ENCODE data around the gene UBTD2. TPM values are rescaled to one million over a fixed set of nuclear protein-coding genes. Genes with fewer than 3 reads are reported as not detected.

UBTD2 gene
- total RNA-seq, 1 experiment from 2014 or later, result 22.7 TPM

DNA sequence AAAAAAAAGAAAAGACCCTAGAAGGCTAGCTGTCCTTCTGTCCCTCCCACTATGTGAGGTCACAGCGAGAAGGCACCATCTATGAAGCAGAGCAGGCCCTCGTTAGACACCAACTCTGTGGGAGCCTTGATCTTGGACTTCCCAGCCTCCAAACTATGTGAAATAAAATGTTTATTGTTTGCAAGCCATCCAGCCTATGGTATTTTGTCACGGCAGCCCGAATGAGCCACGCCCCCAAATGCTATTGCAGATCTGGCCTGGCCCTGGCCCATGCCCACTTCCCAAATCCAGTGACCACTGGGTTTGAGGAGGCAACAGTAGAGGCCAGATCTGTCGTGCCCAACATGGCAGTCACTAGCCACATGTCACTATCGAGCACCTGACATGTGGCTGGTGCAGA lies 106.4 kb downstream of the UBTD2 start:
- peaks cover 4% of the 10 kb centered on the region; the same call in 1 of the 2 replicates for H3K36me3 Mint-ChIP-seq
- ChIA-PET POLR2A (no interaction called here), CTCF (no interaction called here)
- H3K27me3 Mint-ChIP-seq (ENCODE audit: low read depth), result no peaks in the 10 kb centered on the region; the same call in 1 of the 2 replicates
- no peak overlapping the region for H3K4me3 Mint-ChIP-seq
- H3K27ac Mint-ChIP-seq, result no peak overlapping the region
- DNase-seq (ENCODE audit: low spot score), result no peak
- H3K4me1 Mint-ChIP-seq, result peaks cover 39% of the 10 kb centered on the region
- TF ChIP-seq, protein P1, sequence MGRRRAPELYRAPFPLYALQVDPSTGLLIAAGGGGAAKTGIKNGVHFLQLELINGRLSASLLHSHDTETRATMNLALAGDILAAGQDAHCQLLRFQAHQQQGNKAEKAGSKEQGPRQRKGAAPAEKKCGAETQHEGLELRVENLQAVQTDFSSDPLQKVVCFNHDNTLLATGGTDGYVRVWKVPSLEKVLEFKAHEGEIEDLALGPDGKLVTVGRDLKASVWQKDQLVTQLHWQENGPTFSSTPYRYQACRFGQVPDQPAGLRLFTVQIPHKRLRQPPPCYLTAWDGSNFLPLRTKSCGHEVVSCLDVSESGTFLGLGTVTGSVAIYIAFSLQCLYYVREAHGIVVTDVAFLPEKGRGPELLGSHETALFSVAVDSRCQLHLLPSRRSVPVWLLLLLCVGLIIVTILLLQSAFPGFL (CRISPR knock-in tag; IDR thresholded peaks at IDR 0.05; ENCODE audit: borderline replicate concordance), result no peak
- TF ChIP-seq IRF2 (CRISPR knock-in tag; IDR thresholded peaks at IDR 0.05; ENCODE audit: borderline replicate concordance, low read depth) (no peak), FOXJ3 (CRISPR knock-in tag; IDR thresholded peaks at IDR 0.05; ENCODE audit: borderline replicate concordance) (no peak), ZNF671 (CRISPR knock-in tag; IDR thresholded peaks at IDR 0.05) (no peak), OVOL2 (CRISPR knock-in tag; IDR thresholded peaks at IDR 0.05; ENCODE audit: borderline replicate concordance) (no peak), TCF7 (CRISPR knock-in tag; IDR thresholded peaks at IDR 0.05; ENCODE audit: low read depth) (no peak), NR2C2 (CRISPR knock-in tag; IDR thresholded peaks at IDR 0.05) (no peak), CTCF (IDR thresholded peaks at IDR 0.05) (no peak), ZNF219 (CRISPR knock-in tag; IDR thresholded peaks at IDR 0.05; ENCODE audit: borderline replicate concordance) (no peak), ATF1 (CRISPR knock-in tag; IDR thresholded peaks at IDR 0.05) (no peak), ZNF532 (CRISPR knock-in tag; IDR thresholded peaks at IDR 0.05; ENCODE audit: borderline replicate concordance) (no peak), ZNF263 (CRISPR knock-in tag; IDR thresholded peaks at IDR 0.05; ENCODE audit: low read depth) (no peak), ZNF396 (CRISPR knock-in tag; IDR thresholded peaks at IDR 0.05; ENCODE audit: borderline replicate concordance) (no peak), GTF2I (CRISPR knock-in tag; conservative IDR thresholded peaks at IDR 0.05) (no peak), SOX15 (CRISPR knock-in tag; IDR thresholded peaks at IDR 0.05) (no peak)
- TF ChIP-seq, protein P2, sequence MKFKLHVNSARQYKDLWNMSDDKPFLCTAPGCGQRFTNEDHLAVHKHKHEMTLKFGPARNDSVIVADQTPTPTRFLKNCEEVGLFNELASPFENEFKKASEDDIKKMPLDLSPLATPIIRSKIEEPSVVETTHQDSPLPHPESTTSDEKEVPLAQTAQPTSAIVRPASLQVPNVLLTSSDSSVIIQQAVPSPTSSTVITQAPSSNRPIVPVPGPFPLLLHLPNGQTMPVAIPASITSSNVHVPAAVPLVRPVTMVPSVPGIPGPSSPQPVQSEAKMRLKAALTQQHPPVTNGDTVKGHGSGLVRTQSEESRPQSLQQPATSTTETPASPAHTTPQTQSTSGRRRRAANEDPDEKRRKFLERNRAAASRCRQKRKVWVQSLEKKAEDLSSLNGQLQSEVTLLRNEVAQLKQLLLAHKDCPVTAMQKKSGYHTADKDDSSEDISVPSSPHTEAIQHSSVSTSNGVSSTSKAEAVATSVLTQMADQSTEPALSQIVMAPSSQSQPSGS (CRISPR knock-in tag; IDR thresholded peaks at IDR 0.05; ENCODE audit: borderline replicate concordance, low read depth), result no peak
- TF ChIP-seq, protein P3, sequence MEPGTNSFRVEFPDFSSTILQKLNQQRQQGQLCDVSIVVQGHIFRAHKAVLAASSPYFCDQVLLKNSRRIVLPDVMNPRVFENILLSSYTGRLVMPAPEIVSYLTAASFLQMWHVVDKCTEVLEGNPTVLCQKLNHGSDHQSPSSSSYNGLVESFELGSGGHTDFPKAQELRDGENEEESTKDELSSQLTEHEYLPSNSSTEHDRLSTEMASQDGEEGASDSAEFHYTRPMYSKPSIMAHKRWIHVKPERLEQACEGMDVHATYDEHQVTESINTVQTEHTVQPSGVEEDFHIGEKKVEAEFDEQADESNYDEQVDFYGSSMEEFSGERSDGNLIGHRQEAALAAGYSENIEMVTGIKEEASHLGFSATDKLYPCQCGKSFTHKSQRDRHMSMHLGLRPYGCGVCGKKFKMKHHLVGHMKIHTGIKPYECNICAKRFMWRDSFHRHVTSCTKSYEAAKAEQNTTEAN (CRISPR knock-in tag; IDR thresholded peaks at IDR 0.05), result no peak
- TF ChIP-seq, protein P4, sequence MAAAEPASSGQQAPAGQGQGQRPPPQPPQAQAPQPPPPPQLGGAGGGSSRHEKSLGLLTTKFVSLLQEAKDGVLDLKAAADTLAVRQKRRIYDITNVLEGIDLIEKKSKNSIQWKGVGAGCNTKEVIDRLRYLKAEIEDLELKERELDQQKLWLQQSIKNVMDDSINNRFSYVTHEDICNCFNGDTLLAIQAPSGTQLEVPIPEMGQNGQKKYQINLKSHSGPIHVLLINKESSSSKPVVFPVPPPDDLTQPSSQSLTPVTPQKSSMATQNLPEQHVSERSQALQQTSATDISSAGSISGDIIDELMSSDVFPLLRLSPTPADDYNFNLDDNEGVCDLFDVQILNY (CRISPR knock-in tag; IDR thresholded peaks at IDR 0.05), result no peak
- TF ChIP-seq, protein P5, sequence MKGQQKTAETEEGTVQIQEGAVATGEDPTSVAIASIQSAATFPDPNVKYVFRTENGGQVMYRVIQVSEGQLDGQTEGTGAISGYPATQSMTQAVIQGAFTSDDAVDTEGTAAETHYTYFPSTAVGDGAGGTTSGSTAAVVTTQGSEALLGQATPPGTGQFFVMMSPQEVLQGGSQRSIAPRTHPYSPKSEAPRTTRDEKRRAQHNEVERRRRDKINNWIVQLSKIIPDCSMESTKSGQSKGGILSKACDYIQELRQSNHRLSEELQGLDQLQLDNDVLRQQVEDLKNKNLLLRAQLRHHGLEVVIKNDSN (CRISPR knock-in tag; IDR thresholded peaks at IDR 0.05), result no peak
- peaks cover 3% of the 10 kb centered on the region; the same call in 1 of the 2 replicates for H3K9me3 Mint-ChIP-seq
- ATAC-seq, result no peak

Data from WTC11 (cell line).